GM03348 (cell line): ENCODE data around the gene SPHK1.
A peak's percentile ranks its signal among the peaks of the same experiment; 100 is the strongest.

Source experiments
- DNase-seq: peaks from one replicate; pipeline ENCODE4 v3.0.0; 2012; ENCODE audit warnings: low spot score

The SPHK1 gene

DNA sequence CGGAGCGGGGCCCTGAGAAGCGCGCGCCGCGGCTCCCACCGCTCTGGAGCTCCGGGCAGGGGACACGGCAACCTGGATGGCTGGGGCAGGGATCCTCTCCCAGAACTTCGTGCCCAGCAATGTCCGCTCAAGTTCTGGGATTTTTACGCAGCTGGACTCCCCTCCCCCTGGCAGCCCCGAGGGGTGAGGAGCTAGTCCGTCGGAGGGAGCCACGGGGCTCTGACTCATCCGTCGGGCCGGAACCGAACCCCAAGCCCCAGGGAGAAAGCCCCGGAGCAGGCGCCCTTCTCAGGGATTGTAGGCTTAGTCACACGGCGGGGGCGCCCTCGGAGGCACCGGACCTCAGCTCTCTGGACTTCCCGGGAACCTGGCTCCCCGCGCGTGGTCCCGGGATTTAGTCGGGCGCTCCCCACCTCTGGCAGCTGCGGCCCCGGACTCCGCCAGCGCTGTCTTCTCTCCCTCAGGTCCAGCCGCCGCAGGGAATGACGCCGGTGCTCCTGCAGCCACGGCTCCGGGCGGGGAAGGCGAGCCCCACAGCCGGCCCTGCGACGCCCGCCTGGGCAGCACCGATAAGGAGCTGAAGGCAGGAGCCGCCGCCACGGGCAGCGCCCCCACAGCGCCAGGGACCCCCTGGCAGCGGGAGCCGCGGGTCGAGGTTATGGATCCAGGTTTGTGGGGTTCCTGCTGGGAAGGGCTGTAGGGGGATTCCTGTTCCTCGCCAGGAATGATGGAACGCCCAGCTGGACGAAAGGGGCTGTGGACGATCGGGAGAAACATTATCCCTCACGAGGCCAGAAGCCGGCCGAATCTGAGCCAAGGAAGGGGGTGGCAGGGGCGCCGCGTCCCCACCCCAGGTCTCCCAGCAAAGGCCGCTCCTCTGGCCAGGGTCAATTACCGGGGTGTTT, 830 bp downstream of the SPHK1 start:
- peak; percentile 82 for DNase-seq

- peak; percentile 95 for DNase-seq
Measured at GRCh38 chr17:76385892-76386786, 1.7 kb downstream of the SPHK1 start.

- no peak for DNase-seq
Measured at GRCh38 chr17:76386966-76387765, 2.8 kb downstream of the SPHK1 start.

- DNase-seq = no peak
Measured at GRCh38 chr17:76388966-76389888, 4.8 kb downstream of the SPHK1 start.

DNA sequence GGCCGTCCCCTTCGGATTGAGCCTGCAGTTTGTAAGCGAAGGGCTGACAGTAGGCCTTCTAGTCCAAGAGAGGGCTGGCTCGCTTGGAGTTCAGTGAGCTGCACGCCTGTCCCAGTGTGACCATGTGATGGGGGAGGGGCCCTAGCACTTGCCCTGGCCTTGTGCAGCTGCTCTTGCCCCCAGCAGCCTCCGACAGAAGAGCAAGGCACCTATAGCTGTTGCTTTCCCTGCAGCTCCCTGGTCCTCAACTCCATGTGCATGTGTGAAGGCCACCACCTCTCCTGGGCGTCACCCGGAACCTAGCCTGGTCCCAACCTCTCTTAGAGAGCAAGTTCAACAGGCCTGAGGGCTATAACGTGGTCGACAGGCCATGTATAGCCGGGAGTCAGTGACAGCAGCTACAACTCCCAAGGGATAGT, 5.6 kb downstream of the SPHK1 start:
- no peak for DNase-seq

GRCh38 chr17:76391200-76391715, 6.8 kb downstream of the SPHK1 start:
- no peak for DNase-seq

- DNase-seq = no peak
Measured at GRCh38 chr17:76394166-76394565, 9.8 kb downstream of the SPHK1 start.

DNA sequence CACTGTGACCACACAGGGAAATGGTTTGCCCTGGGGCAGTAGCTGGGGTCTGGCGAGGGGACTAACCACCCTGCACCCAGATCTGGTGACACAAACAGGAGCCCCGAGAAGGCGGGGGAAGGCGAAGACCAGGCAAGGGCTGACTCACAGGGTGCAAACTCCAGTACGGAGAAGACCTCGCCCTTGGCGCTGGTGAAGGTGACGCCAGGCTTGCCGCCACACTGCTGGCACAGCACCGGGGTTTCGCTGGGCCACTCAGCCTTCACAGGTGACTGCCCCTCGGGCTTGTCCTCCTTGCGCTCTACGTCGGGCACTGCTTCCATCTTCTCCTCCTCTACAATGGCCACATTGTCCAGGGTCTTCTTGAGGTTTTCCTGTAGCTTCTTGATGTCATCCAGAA, 11.6 kb downstream of the SPHK1 start:
- no peak for DNase-seq

DNA sequence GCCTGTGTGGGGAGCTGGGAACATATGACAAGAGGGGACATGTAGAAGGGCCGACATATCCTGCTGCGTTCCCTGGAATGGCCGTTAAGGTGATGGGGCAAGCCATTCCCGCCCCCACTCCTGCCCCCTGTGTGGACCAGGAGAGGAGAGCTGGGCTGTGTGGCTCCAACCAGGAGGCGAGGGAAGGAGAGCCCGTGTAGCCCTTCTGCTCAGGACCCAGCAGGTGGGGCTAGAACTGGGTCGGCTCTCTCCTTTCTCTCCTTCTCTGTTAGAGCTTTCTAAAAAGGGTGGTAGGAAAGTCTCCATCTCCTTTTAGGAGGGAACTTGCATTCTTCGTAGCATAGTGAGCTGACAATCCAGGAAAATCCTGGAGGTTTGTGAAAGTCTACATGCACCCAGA, 12.8 kb downstream of the SPHK1 start:
- no peak for DNase-seq

- DNase-seq = peak; percentile 92
Measured at GRCh38 chr17:76397687-76398522, 13.5 kb downstream of the SPHK1 start.

DNA sequence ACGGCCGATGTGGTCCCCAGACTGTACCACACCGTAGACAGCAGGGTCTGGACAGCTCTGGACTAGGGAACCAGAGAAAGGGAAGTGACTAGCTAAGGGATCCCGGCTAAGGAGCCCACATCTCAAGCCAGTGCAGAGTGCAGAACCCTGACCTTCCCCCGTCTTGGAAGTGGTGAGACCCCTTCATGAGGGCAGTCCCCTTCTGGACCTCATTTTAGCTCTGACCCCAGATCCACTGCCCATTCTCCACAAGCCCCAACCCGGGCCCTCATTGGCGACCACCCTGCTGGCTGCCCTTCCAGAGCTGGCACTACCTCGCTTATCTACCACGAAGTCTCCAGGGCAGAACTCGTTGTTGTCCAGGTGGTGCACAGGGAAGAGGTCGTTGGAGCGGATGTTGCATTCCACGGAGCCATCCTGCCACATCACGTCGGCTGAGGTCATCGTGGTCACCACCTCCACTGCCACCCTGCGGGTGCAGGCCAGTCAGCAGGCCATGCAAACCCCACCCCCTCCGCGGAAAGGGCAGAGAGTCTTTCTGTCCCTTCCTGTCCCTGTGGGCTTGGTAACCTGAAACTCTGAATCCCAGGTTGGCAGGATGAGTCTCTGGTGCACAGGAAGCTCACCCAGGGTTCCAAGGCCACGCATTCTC, 14.2 kb downstream of the SPHK1 start:
- DNase-seq = no peak

- DNase-seq = no peak
Measured at GRCh38 chr17:76399175-76400172, 15.1 kb downstream of the SPHK1 start.

DNA sequence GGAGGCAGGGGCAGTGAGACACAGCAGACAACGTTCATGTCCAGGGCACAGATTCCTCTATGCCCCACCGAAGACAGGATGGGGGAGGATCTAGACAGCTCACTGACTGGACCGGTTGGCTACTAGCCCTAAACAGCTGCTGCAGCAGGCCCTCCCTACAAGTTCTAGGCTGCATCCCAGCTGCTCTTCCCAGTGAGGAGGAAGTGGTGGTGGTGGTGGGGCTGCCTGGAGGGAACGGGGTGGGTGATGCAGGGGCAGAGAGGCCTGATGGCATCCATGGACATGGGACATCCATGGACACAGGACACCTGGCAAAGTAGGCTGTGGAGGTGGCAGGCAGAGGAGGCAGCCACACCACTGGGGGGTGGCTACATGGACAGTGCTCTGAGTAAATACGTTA, 18.3 kb downstream of the SPHK1 start:
- DNase-seq = no peak

- no peak for DNase-seq
Measured at GRCh38 chr17:76404256-76404655, 19.8 kb downstream of the SPHK1 start.

DNA sequence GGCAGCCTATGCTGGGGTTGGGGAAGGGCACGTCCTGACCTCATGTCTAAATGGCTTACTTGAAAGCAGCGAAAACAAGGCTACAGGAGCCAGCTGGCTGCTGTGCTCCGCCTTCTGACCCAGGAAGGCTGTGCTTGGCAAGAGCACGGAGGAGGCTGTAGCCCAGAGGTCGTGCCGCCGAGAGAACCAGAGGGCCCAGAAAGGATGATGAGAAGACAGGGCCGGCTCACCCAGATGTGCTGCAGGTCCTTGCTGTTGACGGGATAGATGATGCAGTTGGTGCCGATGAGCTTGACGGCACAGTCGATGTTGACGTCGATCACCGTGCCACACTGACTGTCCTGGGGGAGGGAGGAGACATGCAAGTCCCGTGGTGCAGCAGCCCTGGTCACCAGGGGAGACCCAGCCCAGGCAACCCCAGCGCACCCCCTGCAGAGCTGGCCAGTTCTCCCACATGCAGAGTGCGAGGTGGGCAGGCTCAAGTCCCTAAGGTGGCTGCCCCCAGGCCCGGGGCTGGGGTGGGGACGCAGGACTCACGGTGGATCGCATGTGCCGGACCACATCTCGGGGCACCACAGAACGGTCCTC, 20.7 kb downstream of the SPHK1 start:
- DNase-seq = no peak

DNA sequence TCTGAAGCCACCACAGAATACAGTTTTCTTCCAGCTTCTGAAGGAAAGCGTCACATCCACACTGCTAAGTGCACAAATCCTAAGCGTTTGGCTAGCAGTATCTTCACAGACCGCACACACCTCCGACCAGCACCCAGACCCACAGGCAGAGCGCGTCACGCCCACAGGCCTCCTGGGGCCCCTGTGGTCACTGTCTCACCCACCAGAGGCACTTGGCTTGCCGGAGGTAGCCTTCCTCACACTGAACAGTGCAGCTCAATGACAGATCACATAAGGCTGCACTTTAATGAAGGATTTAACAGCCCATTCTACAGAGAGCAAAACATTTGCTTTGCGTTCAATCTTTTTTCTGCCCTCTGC, 21.2 kb downstream of the SPHK1 start:
- no peak for DNase-seq

DNA sequence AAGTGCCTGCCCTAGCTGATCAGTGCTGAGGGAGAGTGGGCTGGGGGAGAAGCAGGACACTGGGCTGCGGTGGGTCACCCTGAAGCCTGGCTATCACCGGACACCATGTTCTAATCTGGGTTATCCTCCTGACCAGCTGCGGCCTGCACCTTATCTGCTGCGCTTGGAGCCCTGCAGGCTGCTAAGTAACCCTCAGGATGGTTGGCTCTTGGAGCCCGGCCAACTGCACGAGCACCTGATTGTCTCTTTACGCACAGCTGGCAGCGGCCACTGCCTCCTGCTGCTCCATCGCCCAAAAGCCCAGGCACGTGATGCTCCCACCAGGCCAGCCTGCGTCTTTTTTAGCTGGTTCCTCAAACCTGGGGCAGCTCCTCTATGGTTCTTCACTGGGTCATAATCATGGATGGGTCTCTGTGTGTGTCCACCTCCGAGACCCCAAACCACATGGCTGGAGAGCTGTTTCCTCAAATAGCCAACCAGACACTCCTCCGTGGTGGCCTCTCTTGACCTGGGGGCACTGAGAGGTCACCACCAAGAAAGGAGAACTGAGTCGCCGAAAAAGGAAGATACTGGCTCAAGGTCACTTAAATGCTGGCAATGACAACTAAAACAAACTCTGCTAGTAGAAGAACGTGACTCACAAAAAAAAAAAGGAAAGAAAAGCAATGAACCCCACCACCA, 21.7 kb downstream of the SPHK1 start:
- no peak for DNase-seq
